KMS-11 (cell line): Measurements from ENCODE around the gene ATAD3A.

Source experiments
- H2AFZ ChIP-seq: fragments of 200-600 bp; sonication (generic); 2 replicates; pipeline ENCODE4 v1.6.1; 2016; ENCODE audit warnings: antibody characterized with exemption, mixed run types, low read depth
- H3K27ac ChIP-seq: fragments of 200-600 bp; sonication (generic); 2 replicates; pipeline ENCODE4 v1.6.1; 2016; ENCODE audit warnings: mild to moderate bottlenecking, mixed run types
- H3K27me3 ChIP-seq: fragments of 200-600 bp; sonication (generic); 2 replicates; pipeline ENCODE4 v1.6.1; 2017; ENCODE audit warnings: mild to moderate bottlenecking, low read depth, mixed run types, moderate library complexity; ENCODE audit not compliant: insufficient read depth
- H3K36me3 ChIP-seq: fragments of 200-600 bp; sonication (generic); 2 replicates; pipeline ENCODE4 v1.6.1; 2017; ENCODE audit warnings: mild to moderate bottlenecking, mixed run types; ENCODE audit not compliant: insufficient read depth
- H3K4me1 ChIP-seq: fragments of 200-600 bp; sonication (generic); 2 replicates; pipeline ENCODE4 v1.6.1; 2016; ENCODE audit warnings: mild to moderate bottlenecking, low read depth, mixed run types; ENCODE audit not compliant: poor library complexity, severe bottlenecking
- H3K4me2 ChIP-seq: fragments of 200-600 bp; sonication (generic); 2 replicates; pipeline ENCODE4 v1.7.0; 2016; ENCODE audit warnings: mild to moderate bottlenecking, mixed run types
- H3K4me3 ChIP-seq: fragments of 200-600 bp; sonication (generic); IDR thresholded peaks from 2 replicates; pipeline ENCODE4 v1.6.1; 2017; ENCODE audit warnings: low read depth, low read length, mixed read lengths; ENCODE audit not compliant: insufficient read depth
- H3K79me2 ChIP-seq: fragments of 200-600 bp; sonication (generic); 2 replicates; pipeline ENCODE4 v1.6.1; 2016; ENCODE audit warnings: low read depth, mixed run types; ENCODE audit not compliant: insufficient read depth
- H3K9ac ChIP-seq: fragments of 200-600 bp; sonication (generic); 2 replicates; pipeline ENCODE4 v1.6.1; 2016; ENCODE audit warnings: mild to moderate bottlenecking, mixed run types
- H4K20me1 ChIP-seq: fragments of 200-600 bp; sonication (generic); 2 replicates; pipeline ENCODE4 v1.6.1; 2016; ENCODE audit warnings: mild to moderate bottlenecking, mixed run types; ENCODE audit not compliant: insufficient read depth
- TF ChIP-seq, protein P1 (sequence below): fragments of 200-600 bp; sonication (generic); conservative IDR thresholded peaks from 2 replicates; pipeline ENCODE4 v1.6.1; 2017; ENCODE audit warnings: low read depth, mild to moderate bottlenecking, antibody characterized with exemption, low read length, moderate library complexity, mixed read lengths

The ATAD3A gene

DNA sequence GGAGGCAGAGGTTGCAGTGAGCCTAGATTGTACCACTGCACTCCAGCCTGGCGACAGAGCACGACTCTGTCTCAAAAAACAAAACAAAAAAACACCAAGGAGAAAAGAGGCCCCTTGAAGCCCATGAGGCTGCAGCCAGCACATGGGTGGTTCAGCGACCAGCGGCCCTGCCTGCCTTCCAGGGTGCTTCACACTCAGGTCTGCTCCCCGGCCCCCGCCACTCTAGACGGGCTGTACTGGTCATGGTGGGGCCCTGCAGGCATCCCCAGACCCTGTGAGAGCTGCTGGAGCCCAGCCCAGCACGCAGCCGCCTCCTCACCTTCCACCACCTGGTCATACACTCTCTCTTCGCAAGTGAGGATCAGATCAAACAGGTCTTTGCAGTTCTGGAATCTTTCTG, 32.6 kb downstream of the ATAD3A start:
- Histone ChIP-seq H3K27ac (no peak overlapping the region), H3K79me2 (no peaks in the 10 kb centered on the region), H2AFZ (no peak overlapping the region), H3K27me3 (no peaks in the 10 kb centered on the region), H3K9ac (no peak overlapping the region), H4K20me1 (no peaks in the 10 kb centered on the region), H3K36me3 (no peaks in the 10 kb centered on the region), H3K4me1 (no peaks in the 10 kb centered on the region), H3K4me2 (no peak overlapping the region), H3K4me3 (no peak overlapping the region)
- TF ChIP-seq, protein P1, sequence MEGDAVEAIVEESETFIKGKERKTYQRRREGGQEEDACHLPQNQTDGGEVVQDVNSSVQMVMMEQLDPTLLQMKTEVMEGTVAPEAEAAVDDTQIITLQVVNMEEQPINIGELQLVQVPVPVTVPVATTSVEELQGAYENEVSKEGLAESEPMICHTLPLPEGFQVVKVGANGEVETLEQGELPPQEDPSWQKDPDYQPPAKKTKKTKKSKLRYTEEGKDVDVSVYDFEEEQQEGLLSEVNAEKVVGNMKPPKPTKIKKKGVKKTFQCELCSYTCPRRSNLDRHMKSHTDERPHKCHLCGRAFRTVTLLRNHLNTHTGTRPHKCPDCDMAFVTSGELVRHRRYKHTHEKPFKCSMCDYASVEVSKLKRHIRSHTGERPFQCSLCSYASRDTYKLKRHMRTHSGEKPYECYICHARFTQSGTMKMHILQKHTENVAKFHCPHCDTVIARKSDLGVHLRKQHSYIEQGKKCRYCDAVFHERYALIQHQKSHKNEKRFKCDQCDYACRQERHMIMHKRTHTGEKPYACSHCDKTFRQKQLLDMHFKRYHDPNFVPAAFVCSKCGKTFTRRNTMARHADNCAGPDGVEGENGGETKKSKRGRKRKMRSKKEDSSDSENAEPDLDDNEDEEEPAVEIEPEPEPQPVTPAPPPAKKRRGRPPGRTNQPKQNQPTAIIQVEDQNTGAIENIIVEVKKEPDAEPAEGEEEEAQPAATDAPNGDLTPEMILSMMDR, result no peak

DNA sequence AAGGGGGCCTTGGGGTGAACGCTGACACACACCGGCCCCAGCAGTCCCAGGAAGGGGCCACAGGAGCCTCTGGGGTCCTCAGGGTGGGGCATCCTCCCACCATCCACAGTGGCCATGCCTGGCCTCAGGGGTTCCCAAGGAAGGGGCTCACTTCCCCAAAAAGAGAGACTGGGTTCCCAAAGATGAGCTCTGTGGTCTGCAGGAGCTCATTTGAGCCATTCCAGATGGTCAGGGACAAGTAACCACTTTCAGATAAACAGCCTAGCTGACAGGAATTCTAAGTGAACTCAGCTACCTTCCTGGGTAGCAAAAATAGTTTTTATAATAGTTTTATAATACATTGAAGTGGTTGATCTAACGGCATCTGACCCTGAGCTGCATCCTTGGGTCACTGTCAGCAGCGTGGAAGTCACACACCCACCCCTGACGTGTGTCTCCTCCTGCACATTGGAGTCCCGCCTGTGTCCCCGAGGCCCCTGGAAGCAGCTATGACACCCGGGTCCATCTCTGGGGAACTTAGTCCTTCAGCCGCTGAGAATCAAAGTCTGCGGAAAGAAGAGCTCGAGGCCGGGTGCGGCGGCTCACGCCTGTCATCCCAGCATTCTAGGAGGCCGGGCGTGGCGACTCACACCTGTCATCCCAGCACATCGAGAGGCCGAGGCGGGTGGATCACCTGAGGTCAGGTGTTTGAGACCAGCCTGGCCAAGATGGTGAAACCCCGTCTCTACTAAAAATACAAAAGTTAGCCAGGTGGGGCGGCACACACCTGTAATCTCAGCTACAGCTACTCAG, 34.2 kb downstream of the ATAD3A start:
- H4K20me1 ChIP-seq, result no peaks in the 10 kb centered on the region

DNA sequence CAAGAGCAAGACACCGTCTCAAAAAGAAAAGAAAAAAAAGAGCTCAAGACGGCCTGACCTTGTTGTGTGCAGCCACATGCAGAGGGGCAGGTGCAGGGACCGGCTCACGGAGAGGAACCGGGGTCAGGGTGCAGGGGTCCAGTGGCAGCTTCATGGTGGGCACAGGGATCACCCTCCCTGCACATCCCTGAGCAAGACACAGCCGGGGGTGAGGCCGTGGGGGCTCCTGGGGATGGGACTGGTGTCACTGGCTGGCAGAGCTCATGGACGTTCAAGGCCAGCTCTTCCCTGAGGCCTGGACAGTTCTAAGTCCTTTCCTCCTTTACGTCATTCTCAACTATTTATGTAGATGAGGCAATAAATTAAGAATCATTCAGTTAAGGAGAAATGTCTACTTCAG, 35.0 kb downstream of the ATAD3A start:
- H3K4me1 ChIP-seq, result no peaks in the 10 kb centered on the region
- H4K20me1 ChIP-seq, result no peaks in the 10 kb centered on the region
- H3K36me3 ChIP-seq, result no peaks in the 10 kb centered on the region
- no peak overlapping the region for H3K4me2 ChIP-seq
- no peaks in the 10 kb centered on the region for H3K27me3 ChIP-seq
- no peak overlapping the region for H2AFZ ChIP-seq
- TF ChIP-seq, protein P1, result no peak
- no peak overlapping the region for H3K4me3 ChIP-seq
- H3K9ac ChIP-seq, result no peak overlapping the region
- peaks cover 12% of the 10 kb centered on the region; the same call in 1 of the 2 replicates for H3K79me2 ChIP-seq
- H3K27ac ChIP-seq, result no peak overlapping the region

More for the DNA sequence above, 34.2 kb downstream of the ATAD3A start:
- TF ChIP-seq, protein P1, result no peak
- Histone ChIP-seq H3K36me3 (no peaks in the 10 kb centered on the region), H3K4me3 (no peak overlapping the region), H3K4me2 (no peak overlapping the region), H3K4me1 (no peaks in the 10 kb centered on the region), H3K27me3 (no peaks in the 10 kb centered on the region), H3K27ac (no peak overlapping the region), H3K9ac (no peak overlapping the region), H3K79me2 (0 out of 2 replicates have a peak, but pooled peaks cover 7% of the 10 kb centered on the region), H2AFZ (no peak overlapping the region)

DNA sequence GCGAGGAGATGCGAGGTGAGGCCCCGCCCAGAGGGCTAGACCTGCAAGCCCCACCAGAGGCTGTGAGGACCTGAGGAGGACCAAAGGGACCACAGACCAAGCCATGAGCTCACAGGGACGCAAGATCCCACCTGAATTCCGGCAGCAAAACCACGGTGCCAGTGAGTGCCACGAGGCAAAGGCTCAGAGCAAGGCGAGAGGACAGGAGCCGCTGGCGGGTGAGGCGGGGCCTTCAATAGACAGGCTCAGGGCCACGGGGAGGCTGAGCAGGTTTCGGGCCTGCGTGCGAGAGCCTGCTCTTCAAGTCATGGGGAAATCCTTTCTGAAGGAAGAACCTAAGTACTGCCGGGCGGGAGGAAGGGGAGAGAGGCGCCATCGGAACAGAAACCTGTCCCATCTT, 35.5 kb downstream of the ATAD3A start:
- no peaks in the 10 kb centered on the region for H3K36me3 ChIP-seq
- no peak overlapping the region for H3K4me2 ChIP-seq
- no peak overlapping the region for H3K27ac ChIP-seq
- H4K20me1 ChIP-seq, result 0 out of 2 replicates have a peak, but pooled peaks cover 2% of the 10 kb centered on the region
- H3K4me1 ChIP-seq, result no peaks in the 10 kb centered on the region
- no peak overlapping the region for H3K4me3 ChIP-seq
- H2AFZ ChIP-seq, result no peak overlapping the region
- peaks cover 12% of the 10 kb centered on the region; the same call in 1 of the 2 replicates for H3K79me2 ChIP-seq
- TF ChIP-seq, protein P1, result no peak
- no peaks in the 10 kb centered on the region for H3K27me3 ChIP-seq
- no peak overlapping the region for H3K9ac ChIP-seq
